ENCODE results near the gene TMEM164. TPM values are rescaled to one million over a fixed set of nuclear protein-coding genes. Genes with fewer than 3 reads are reported as not detected.

The TMEM164 gene
- total RNA-seq, 1 experiment from 2014 or later, result 26.2 TPM

GRCh38 chrX:110026099-110026844 is 23.4 kb downstream of the TMEM164 start:
- no peak for TF ChIP-seq CTCF (IDR thresholded peaks at IDR 0.05; ENCODE audit: insufficient read depth in 1 of 2, low read depth in 1 of 2, low read length in 1 of 2, severe bottlenecking in 1 of 2, unreplicated experiment in 1 of 2)
- no peaks in the 10 kb centered on the region for H3K36me3 Mint-ChIP-seq (ENCODE audit: insufficient read depth, unreplicated experiment)
- ChIA-PET POLR2A (no interaction called here), CTCF (no interaction called here)
- H3K27me3 ChIP-seq (replicated peaks; ENCODE audit: control insufficient read depth, insufficient read depth, low read length), result no peaks in the 10 kb centered on the region
- H3K4me1 Mint-ChIP-seq (ENCODE audit: low read depth, unreplicated experiment), result peaks cover 9% of the 10 kb centered on the region
- no TSS peak for BruUV-seq (replicated peaks)
- H3K4me3 ChIP-seq (ENCODE audit: low read depth, low read length), result no peak overlapping the region
- H3K36me3 ChIP-seq (ENCODE audit: control insufficient read depth, insufficient read depth, low read length), result no peaks in the 10 kb centered on the region
- H3K4me3 Mint-ChIP-seq (ENCODE audit: unreplicated experiment), result no peak overlapping the region
- no peaks in the 10 kb centered on the region for H3K9me3 ChIP-seq
- no peak overlapping the region for H3K27ac Mint-ChIP-seq (ENCODE audit: unreplicated experiment)
- no peaks in the 10 kb centered on the region for H3K4me1 ChIP-seq
- DNase-seq, result no peak
- H3K9me3 Mint-ChIP-seq (ENCODE audit: unreplicated experiment), result no peaks in the 10 kb centered on the region
- no peaks in the 10 kb centered on the region for H3K27me3 Mint-ChIP-seq (ENCODE audit: insufficient read depth, unreplicated experiment)
- intact Hi-C loops (cut with micrococcal nuclease; ENCODE audit: unreplicated experiment), result no loop called here

GRCh38 chrX:110032534-110033147 is 29.7 kb downstream of the TMEM164 start:
- H3K9me3 Mint-ChIP-seq (ENCODE audit: unreplicated experiment), result no peaks in the 10 kb centered on the region
- no peaks in the 10 kb centered on the region for H3K36me3 ChIP-seq (ENCODE audit: control insufficient read depth, insufficient read depth, low read length)
- no peak overlapping the region for H3K4me3 ChIP-seq (ENCODE audit: low read depth, low read length)
- H3K9me3 ChIP-seq, result no peaks in the 10 kb centered on the region
- no peaks in the 10 kb centered on the region for H3K27me3 ChIP-seq (replicated peaks; ENCODE audit: control insufficient read depth, insufficient read depth, low read length)
- H3K36me3 Mint-ChIP-seq (ENCODE audit: insufficient read depth, unreplicated experiment), result no peaks in the 10 kb centered on the region
- ChIA-PET CTCF (interaction anchor here (0.7 kb wide), 1 partner anchor 89 kb away, joined by 4 read pairs; no protein-coding TSS in a partner anchor), POLR2A (no interaction called here)
- intact Hi-C loops (cut with micrococcal nuclease; ENCODE audit: unreplicated experiment), result no loop called here
- BruUV-seq (replicated peaks), result no TSS peak
- peaks cover 16% of the 10 kb centered on the region for H3K4me1 ChIP-seq
- no peak for TF ChIP-seq CTCF (IDR thresholded peaks at IDR 0.05; ENCODE audit: insufficient read depth in 1 of 2, low read depth in 1 of 2, low read length in 1 of 2, severe bottlenecking in 1 of 2, unreplicated experiment in 1 of 2)
- no peak overlapping the region for H3K27ac Mint-ChIP-seq (ENCODE audit: unreplicated experiment)
- no peak overlapping the region for H3K4me3 Mint-ChIP-seq (ENCODE audit: unreplicated experiment)
- H3K4me1 Mint-ChIP-seq (ENCODE audit: low read depth, unreplicated experiment), result peaks cover 13% of the 10 kb centered on the region
- no peak for DNase-seq
- no peaks in the 10 kb centered on the region for H3K27me3 Mint-ChIP-seq (ENCODE audit: insufficient read depth, unreplicated experiment)

GRCh38 chrX:110034036-110034435 is 31.1 kb downstream of the TMEM164 start:
- H3K9me3 ChIP-seq, result no peaks in the 10 kb centered on the region
- H3K4me1 ChIP-seq, result peaks cover 17% of the 10 kb centered on the region
- no peaks in the 10 kb centered on the region for H3K27me3 ChIP-seq (replicated peaks; ENCODE audit: control insufficient read depth, insufficient read depth, low read length)
- H3K27ac Mint-ChIP-seq (ENCODE audit: unreplicated experiment), result no peak overlapping the region
- no peak for TF ChIP-seq CTCF (IDR thresholded peaks at IDR 0.05; ENCODE audit: insufficient read depth in 1 of 2, low read depth in 1 of 2, low read length in 1 of 2, severe bottlenecking in 1 of 2, unreplicated experiment in 1 of 2)
- H3K36me3 Mint-ChIP-seq (ENCODE audit: insufficient read depth, unreplicated experiment), result no peaks in the 10 kb centered on the region
- no peaks in the 10 kb centered on the region for H3K36me3 ChIP-seq (ENCODE audit: control insufficient read depth, insufficient read depth, low read length)
- no TSS peak for BruUV-seq (replicated peaks)
- H3K4me3 Mint-ChIP-seq (ENCODE audit: unreplicated experiment), result no peak overlapping the region
- no peak for DNase-seq
- ChIA-PET CTCF (no interaction called here), POLR2A (no interaction called here)
- no peak overlapping the region for H3K4me3 ChIP-seq (ENCODE audit: low read depth, low read length)
- peaks cover 20% of the 10 kb centered on the region for H3K4me1 Mint-ChIP-seq (ENCODE audit: low read depth, unreplicated experiment)
- H3K9me3 Mint-ChIP-seq (ENCODE audit: unreplicated experiment), result no peaks in the 10 kb centered on the region
- H3K27me3 Mint-ChIP-seq (ENCODE audit: insufficient read depth, unreplicated experiment), result no peaks in the 10 kb centered on the region
- intact Hi-C loops (cut with micrococcal nuclease; ENCODE audit: unreplicated experiment), result no loop called here
